Hypothalamus (tissue), 51 donors: ENCODE results near the gene GOLGA3.
"Not testable (repeated sequence)": the region's sequence is repeated elsewhere in the genome, so short reads cannot be mapped to it uniquely, and the experiment has no call there.

Source experiments
- DNase-seq, 51 donors: peaks; one replicate each; lab custom pipeline; 2025; lab: John Stamatoyannopoulos, UW

Gene GOLGA3, protein sequence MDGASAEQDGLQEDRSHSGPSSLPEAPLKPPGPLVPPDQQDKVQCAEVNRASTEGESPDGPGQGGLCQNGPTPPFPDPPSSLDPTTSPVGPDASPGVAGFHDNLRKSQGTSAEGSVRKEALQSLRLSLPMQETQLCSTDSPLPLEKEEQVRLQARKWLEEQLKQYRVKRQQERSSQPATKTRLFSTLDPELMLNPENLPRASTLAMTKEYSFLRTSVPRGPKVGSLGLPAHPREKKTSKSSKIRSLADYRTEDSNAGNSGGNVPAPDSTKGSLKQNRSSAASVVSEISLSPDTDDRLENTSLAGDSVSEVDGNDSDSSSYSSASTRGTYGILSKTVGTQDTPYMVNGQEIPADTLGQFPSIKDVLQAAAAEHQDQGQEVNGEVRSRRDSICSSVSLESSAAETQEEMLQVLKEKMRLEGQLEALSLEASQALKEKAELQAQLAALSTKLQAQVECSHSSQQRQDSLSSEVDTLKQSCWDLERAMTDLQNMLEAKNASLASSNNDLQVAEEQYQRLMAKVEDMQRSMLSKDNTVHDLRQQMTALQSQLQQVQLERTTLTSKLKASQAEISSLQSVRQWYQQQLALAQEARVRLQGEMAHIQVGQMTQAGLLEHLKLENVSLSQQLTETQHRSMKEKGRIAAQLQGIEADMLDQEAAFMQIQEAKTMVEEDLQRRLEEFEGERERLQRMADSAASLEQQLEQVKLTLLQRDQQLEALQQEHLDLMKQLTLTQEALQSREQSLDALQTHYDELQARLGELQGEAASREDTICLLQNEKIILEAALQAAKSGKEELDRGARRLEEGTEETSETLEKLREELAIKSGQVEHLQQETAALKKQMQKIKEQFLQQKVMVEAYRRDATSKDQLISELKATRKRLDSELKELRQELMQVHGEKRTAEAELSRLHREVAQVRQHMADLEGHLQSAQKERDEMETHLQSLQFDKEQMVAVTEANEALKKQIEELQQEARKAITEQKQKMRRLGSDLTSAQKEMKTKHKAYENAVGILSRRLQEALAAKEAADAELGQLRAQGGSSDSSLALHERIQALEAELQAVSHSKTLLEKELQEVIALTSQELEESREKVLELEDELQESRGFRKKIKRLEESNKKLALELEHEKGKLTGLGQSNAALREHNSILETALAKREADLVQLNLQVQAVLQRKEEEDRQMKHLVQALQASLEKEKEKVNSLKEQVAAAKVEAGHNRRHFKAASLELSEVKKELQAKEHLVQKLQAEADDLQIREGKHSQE (N-terminal part only)

DNA sequence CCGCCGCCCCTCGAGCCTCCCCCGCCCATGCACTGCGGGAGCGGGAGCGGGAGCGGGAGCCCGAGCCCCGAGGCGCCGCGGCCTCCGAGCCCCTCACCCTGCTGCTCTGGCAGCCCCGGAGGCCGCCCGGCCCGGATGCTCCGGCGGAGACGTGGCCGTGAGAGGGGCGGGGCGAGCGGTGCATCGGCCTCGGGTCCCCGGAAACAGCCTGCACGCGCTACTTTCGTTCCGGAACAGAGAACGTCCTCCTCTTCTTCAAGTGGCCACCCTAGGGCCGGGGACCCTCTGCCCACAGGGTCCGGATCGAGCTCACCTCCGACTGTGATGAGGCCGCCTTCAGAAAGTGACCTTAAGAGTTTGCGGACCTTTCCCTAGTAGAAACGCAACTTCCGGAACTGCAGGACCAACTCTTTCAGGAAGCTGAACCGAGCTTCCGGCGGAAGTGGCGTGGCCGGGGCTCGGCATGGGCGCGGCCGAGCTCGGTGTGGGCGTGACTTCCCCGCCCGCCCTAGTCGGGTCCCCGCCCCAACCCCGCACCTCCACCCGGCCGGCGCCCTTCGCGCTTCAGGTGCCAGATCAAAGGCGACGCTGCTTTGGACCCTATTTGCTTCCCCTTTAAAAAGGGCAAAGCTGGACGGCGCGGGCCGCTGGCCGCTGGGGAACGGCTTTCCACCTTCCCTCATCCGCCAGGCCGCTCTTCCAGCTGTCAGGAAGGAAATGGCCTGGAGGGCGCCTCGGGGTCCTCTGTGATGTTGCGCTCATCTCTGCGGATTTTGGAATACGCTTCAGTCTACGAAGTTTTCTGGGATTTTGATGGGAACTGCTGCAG is at the start of gene GOLGA3:
Gene GOLGA3 (minus strand): TSS at position 164 of the 829 bp plus-strand sequence. CDS start 6,741 bp downstream, outside the sequence.
- peak; percentile 54 to 95 (median 87) for DNase-seq

DNA sequence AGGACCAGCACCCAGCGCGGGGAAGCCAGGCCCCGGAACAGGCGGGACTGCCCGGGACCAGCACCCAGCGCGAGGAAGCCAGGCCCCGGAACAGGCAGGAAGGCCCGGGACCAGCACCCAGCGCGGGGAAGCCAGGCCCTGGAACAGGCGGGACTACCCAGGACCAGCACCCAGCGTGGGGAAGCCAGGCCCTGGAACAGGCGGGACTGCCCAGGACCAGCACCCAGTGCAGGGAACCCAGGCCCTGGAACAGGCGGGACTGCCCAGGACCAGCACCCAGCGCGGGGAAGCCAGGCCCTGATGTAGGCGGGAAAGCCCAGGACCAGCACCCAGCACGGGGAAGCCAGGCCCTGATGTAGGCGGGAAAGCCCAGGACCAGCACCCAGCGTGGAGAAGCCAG is 46.0 kb upstream of the GOLGA3 start:
- not testable (repeated sequence) for DNase-seq

DNA sequence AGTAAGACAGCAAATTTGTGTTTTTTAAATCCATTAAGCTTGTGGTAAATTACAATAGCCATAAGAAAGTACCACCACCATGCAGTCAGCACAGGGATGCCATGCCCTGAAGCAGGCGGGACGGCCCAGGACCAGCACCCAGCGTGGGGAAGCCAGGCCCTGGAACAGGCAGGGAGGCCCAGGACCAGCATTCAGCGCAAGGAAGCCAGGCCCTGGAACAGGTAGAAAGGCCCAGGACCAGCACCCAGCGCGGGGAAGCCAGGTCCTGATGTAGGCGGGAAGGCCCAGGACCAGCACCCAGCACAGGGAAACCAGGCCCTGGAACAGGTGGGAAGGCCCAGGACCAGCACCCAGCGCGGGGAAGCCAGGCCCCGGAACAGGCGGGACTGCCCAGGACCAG is 45.5 kb upstream of the GOLGA3 start:
- DNase-seq: no peak

DNA sequence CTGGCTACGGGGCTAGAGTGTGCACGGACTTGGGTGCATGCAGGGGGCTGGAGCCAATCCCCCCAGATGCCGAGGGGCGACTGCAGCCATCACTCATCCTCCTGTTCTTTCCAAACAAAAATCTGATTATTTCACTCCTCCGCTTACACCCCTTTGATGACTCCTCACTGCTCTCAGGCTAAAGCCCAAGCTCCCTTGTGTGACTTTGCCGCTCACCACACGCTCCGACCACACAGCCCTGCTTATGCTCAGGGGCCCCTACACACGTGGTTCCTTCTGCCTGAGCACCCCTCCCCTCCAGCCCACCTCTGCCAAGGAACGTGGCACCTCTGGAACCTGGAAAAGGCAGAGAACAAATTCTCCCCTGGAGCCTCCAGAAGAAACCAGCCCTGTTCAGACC is 45.1 kb upstream of the GOLGA3 start:
- no peak for DNase-seq

DNA sequence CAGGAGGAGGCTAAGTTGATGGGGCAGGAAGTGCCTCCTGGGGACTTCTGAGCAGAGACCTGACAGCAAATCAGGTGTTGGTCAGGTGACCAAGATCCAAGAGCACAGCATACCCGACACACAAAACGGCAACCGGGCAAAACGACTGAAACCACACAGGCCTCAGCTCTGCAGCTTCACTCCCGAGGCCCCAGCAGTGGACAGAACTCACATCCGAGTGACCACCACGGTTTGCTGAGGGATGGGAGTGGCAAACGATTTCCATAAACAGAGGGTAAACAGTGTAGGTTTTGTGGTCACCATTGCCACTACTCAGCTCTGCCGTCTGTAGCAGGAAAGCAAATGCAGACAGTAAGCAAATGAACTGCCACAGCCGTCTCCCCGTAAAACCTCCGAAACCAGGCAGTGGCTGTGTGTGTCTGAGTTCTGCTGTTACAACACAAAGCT is 44.3 kb upstream of the GOLGA3 start:
- DNase-seq: no peak

DNA sequence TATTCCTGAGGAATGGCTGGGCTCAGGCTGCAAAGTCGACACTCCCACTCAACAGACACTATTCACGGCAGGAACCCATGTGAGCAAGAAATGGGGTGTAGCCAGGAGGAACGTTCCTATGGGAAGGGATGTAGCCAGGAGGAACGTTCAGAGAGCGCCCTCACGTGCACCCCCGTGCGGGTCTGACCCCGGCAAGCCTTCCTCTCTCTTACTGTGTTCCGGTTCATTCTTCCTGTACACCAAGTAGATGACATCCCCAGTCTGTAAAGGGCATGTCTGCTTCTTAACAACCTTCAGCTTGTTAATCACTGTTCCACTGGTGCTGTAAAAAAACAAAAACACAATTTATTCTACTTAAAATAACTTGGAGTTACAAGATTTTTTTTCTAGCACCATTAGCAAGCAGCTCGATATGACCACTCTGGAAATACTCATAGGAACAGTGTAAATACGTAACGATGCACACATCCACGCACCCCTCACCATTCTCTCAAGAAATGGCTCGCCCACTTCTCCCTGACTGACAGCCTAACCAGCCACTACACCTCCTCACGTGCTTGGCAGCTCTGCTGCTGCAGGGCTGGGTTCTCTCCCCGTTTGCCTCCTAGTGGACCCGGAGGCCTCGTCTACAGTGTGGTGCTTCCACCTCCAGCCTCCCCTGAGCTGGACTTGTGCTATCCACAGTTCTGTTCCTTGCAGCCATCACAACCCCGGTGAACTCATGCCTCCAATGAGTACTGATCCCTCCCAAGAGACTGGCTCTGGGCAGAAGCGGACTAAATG is 43.6 kb upstream of the GOLGA3 start:
- DNase-seq: no peak

DNA sequence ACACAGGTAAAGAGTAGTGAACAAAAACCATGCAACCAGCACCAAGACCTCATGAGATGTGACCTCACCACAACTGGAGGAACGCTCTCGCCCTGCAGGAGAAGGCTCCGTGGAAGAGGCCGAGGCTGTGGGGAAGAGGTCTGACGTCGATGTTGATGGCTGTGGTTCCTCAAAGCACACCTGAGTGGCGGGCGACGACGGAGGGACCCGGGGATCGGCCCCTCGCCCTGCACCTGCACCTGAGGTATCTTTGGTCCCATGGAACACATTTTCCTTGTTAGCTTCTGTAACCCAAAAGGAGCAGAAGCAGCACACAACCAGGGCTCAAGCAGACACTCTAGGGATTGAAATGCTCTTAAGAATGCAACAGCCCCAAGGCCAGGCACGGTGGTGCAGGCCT is 40.9 kb upstream of the GOLGA3 start:
- no peak for DNase-seq

DNA sequence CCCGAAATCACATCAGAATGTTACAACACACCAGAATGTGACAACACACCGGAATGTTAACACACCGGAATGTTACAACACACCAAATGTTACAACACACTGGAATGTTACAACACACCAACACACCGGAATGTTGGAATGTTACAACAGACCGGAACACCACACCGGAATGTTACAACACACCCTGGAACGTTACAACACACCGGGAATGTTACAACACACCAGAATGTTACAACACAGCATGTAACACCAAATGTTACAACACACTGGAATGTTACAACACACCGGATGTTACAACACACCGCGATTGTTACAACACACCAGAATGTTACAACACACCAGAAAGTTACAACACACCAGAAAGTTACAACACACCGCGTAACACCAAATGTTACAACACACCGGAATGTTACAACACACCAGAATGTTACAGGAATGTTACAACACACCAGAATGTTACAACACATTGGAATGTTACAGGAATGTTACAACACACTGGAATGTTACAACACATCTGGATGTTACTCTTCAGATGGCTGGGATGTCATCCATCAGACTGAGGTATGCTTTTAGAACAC is 37.7 kb upstream of the GOLGA3 start:
- DNase-seq: no peak

DNA sequence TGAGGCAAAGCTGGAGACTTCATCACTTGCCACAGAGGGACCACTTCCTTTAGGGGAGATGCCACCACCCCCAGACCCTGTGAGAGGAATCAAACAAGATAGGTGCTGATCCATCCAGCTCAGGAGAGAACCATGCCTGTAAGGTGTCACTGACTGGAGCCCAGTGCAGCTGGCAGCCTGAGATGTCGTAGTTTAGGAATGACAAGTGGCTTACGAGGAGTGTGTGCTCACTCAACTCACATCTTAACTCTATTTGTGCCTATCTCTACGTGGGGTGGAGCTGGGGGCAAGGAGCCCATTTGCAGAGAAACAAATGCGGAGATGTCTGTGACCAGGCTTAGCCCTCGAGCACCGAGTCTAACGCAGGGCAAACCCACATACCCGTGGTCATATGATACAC is 32.9 kb upstream of the GOLGA3 start:
- DNase-seq: no peak

DNA sequence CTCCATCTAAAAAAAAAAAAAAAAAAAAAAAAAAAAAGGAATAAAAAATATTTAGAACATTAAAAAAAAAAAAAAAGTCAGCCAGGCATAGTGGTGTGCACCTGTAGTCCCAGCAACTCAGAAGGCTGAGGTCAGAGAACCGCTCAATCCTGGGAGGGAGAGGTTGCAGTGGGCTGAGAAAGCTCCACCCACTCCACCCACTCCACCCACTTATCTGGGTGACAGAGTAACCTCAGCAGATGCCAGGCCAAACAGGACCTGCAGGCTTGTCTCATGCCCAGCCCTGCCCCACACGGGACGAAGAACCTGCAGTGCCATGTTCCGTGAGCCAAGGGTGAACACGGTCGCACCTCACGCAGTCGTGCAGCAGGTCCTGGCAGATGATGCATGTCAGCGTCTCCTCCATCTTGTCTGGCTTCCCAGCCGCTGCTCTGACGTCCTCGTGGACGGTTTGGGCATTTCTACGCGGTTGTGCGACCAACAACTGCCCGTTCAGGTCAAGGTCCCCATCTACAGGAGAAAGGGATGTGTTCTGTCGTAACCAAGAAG is 30.1 kb upstream of the GOLGA3 start:
- no peak for DNase-seq

DNA sequence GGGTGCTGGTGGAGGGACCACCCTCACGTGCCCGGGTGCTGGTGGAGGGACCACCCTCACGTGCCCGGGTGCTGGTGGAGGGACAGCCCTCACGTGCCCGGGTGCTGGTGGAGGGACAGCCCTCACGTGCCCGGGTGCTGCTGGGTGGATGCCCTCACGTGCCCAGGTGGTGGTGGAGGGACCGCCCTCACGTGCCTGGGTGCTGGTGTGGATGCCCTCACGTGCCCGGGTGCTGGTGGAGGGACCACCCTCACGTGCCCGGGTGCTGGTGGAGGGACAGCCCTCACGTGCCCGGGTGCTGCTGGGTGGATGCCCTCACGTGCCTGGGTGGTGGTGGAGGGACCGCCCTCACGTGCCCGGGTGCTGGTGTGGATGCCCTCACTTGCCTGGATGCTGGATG is 28.4 kb upstream of the GOLGA3 start:
- DNase-seq: not testable (repeated sequence)

DNA sequence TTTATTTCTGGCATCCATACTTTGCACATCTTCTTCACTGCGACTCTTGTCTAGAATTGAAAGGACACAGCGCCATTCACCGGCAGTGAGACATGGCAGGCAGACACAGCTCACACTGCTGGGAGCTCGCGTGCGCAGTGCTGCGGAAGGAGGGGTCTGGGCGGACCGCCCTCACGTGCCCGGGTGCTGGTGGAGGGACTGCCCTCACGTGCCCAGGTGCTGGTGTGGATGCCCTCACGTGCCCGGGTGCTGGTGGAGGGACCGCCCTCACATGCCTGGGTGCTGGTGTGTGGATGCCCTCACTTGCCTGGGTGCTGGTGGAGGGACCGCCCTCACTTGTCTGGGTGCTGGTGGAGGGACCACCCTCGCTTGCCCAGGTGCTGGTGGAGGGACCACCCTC is 27.9 kb upstream of the GOLGA3 start:
- DNase-seq: no peak

DNA sequence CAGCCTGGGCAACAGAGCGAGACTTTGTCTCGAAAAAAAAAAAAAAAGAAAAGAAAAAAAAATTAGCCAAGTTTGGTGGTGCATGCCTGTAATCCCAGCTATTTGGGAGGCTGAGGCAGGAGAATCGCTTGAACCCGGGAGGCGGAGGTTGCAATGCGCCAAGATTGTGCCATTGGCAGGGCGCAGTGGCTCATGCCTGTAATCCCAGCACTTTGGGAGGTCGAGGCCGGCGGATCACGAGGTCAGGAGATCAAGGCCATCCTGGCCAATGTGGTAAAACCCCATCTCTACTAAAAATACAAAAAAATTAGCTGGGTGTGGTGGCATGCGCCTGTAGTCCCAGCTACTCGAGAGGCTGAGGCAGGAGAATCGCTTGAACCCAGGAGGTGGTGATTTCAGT is 26.5 kb upstream of the GOLGA3 start:
- not testable (repeated sequence) for DNase-seq

DNA sequence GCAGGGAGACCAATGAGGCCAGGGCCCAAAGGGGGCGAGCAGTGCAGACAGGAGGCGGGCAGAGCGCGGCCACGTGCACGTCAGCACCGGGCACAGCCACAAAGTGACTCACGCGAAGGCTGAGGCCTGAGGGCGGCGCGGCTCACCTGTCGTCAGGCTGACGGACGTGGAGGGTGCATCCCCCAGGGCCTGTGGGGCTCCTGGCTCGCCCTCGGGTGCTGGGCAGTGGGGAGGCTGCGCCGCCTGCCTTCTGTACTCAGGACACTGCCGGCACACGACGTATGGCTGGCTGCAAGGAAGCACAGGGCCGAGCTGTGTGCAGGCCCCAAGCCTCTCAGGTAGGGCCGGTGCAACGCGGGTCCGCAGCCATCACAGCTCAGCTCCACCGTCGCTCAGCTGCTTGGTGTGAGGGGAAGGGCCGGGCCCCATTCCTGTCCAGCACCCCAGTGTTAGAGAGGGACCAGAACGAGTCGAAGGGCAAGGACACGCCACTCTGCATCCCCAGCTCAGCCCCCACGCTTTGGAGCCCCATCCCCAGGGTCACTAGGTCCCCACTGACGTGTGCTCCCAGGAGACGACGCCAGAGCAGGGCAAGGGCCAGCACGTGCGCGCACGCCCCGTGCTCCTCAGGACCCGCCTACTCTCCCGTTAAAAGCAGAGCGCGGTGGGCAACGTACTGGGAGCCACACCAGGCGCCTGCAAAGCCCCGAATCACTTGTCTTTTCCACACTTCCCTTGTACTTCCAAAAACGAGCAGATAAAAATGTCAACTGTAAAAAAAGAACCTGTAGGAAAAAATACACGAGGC is 24.8 kb upstream of the GOLGA3 start:
- no peak for DNase-seq

DNA sequence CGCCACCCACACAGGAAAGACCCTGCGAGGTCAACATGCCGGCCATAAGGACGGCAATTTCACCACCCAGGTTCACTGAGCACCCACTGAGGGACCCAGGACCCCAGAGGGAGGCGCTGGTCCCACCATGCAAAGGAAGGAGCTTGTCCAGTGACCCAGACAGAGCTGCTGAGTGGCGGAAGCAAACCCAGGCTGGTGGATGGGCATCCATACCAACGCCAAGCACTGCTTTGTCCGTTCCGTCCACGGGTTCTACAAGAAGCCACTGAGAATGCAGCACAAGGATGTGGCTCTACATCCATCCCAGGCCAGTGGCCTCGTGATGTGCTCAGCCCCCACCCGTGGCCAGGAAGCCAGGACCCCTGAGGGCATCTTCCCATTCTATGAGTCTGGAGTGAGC is 23.8 kb upstream of the GOLGA3 start:
- no peak for DNase-seq

DNA sequence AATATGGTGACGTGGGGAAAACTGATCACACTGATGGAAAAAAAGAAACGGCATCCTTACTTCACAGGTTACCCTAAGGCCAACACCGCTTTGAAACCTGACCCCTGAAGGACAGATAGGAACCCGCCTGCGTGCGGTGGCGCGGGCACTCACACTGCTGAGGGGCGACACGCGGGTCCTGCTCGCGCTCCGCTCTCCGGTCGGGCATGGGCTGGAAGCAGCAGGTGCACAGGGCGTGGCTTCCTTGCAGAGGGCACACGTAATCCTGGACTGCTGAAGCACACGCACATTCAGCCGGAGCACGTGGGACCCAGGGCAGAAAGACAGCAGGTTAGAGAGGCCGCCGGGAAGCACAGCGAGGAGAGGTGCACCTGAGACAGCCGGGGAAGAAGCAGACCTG is 22.8 kb upstream of the GOLGA3 start:
- DNase-seq: no peak

DNA sequence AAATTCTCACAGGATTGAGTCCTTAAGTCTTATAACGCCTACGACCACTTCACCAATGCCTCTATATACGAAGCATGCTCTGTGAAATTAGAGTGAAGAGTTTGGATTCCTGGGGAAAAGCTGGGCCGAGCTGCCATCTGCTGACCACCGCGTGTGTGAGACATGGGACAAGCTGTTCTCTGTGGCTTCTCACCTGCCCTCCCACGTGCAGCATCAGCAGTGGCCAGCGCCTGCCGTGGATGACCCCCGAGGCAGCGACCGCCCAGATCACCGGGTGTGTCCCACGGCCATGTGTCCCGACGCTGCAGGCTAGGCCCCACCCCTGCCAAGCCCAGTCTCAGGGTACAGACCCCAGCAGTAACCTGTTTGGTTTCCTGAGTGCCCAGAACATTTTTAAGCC is 21.6 kb upstream of the GOLGA3 start:
- DNase-seq: no peak

DNA sequence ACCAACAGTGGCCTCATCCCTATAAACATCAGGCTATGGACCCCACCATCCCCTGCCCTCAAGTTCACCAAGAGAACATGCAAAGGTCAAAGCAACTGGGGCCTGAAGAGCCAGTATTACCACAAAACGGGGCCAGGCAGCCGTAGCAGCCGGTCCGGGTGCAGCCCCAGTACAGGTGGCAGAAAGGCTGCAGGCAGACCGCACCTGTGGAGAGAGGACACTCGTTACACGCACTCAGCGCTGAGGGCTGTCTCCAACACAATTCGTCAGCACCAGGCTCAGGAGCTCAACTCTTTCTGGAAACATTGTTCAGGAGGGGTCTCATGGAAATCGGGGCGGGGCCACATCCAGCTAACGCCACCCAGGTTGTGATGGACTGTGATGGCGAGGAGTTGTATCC is 19.9 kb upstream of the GOLGA3 start:
- DNase-seq: no peak
